Stimulated activated CD8-positive, alpha-beta memory T cell treated with anti-CD3 and anti-CD28 coated beads, Interleukin-7, amount 100 ng/mL, for 1 hour (primary cell): Measurements from ENCODE around the gene RAD9A.
A peak's percentile ranks its signal among the peaks of the same experiment; 100 is the strongest.

ENCODE experiments used
- DNase-seq, 2 donors: peaks; one replicate each; pipeline ENCODE4 v3.0.0-alpha.2; 2020; ENCODE audit warnings: low read depth in 2 of 2

The RAD9A gene

GRCh38 chr11:67374571-67375281 is 17.1 kb upstream of the RAD9A start:
- no peak for DNase-seq

GRCh38 chr11:67375320-67376055 is 16.3 kb upstream of the RAD9A start:
- DNase-seq = no peak

GRCh38 chr11:67376063-67376820 is 15.5 kb upstream of the RAD9A start:
- no peak for DNase-seq

- DNase-seq = no peak
These were observed 14.6 kb upstream of the RAD9A start for GRCh38 chr11:67376873-67377808.

DNA sequence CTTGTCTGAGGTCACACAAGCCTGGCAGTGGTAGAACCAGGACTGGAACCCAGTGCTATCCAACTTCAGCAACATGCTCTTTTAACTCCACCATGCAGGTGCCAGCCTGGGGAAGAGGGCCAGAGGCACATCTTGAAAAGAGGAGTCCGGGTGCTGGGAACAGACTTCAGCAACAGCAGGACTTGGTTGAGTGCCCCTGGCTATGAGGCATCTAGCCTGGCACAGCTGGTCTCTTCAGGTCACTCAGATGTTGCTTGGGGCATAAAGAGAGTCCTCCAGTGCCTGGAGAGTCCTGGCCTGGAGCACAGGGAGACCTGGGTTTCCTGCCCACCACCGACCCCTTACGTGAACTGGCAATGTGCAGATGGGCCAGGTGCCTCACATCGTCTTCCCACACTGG is 13.2 kb upstream of the RAD9A start:
- no peak for DNase-seq

DNA sequence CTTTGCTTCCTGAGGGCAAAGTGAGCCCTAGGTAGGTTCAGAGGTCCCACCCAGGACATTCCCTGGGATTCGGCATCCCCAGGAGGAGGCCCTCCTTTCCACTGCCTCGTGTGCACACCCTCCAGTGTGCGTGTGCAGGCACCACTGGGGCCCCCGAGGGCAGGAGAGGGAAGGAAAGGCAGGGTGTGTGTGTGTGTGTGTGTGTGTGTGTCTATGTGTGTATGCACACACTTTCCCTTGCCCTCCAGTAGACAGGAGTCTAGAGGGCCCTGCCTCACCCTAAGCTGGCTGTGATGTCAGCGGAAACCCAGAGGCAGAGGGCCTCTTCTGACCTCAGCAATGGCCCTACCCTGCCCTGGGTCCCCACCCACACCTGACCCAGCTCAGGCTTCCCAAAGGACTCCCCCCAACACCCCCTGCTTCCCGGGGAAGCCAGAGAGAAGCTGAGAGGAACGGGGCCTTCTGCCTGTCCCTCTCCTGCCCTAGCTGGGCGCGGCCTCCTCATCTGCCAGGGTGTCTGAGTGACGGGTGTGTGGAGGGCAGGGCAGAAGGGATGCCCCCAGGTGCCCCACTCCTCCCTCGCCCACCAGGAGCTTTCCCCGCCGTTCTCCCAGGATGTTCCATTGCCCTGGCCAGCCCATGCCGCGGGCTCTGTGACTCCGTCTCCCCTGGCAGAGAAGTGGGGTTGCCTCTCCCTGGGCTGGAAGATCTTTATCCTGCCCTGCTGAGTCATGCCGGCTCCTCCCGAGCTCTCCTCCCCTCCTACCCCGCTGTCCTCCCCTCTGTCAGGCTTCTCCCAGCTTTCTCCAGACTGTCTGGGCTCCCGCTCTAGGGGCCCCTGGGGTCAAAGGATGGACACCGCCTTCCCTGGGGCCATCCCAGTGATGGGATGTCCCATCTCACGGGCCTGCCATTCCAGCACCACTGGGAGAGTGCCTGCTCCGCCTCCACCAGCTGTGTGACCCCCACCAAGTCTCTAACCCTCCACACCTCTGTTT is 12.4 kb upstream of the RAD9A start:
- no peak for DNase-seq

- no peak for DNase-seq
These were observed 10.4 kb upstream of the RAD9A start for GRCh38 chr11:67381244-67381972.

GRCh38 chr11:67382276-67383136 is 9.3 kb upstream of the RAD9A start:
- peak; percentile 68 to 69 for DNase-seq

DNA sequence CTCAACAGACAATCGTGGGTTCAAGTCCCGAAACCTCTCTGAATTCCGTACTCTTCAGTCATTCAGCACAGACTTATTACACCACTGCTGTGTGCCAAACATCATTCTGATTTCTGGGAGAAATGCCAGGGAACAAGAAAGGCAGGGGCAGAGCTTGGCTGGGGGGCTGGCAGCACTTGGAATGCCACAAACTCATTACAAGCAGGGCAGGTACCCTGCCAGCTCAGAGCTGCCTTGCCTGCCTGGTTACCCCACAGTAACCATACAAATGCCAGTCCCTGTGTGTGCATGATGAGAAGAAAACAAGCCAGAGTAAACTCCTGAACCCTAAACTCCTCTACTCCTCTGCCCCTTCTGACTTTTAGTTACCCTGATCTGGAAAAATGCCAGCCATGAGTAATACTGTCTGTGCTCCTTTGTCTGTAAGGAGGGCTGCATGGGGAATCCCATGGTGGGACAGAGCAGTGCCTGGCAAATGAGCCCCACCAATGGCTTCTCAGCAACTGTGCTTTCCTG is 6.9 kb upstream of the RAD9A start:
- DNase-seq = no peak

DNA sequence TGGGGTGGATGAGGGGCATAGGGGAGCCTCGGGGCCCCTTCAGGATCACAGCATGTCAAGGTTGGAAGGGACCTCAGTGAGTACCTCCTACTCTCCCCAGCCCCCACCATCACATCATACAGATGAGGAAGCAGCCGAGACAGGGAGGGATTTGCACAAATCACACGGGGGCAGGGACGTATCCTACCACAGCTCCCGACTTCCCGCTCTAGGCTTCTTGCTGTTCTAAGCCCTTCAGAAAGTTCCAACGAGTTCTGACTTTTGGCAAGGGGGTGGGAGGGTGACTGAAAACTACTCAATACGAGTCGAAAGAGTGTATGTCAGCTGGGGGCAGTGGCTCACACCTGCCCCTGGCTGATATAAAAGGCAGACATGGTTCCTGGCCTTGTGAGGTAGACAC is 4.7 kb upstream of the RAD9A start:
- DNase-seq = no peak

GRCh38 chr11:67387518-67387917 is 4.3 kb upstream of the RAD9A start:
- no peak for DNase-seq

- DNase-seq = no peak
These were observed 2.3 kb upstream of the RAD9A start for GRCh38 chr11:67389477-67389876.

DNA sequence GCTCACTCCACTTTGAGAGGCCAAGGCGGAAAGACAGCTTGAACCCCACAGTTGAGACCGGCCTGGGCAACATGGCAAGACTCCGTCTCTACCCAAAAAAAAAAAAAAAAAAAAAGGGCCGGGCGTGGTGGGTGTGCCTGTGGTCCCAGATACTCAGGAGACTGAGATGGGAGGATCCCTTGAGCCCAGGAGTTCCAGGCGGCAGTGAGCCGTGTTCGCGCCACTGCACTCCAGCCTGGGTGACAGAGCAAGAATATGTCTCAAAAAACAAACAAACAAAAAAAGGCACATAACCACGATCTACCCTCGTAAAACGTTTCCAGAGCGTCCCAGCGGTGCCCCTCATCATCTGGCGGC is 861 bp upstream of the RAD9A start:
- no peak for DNase-seq

GRCh38 chr11:67392183-67392715 is 463 bp downstream of the RAD9A start:
- DNase-seq = no peak

- no peak for DNase-seq
These were observed 1.7 kb downstream of the RAD9A start for GRCh38 chr11:67393437-67393836.

DNA sequence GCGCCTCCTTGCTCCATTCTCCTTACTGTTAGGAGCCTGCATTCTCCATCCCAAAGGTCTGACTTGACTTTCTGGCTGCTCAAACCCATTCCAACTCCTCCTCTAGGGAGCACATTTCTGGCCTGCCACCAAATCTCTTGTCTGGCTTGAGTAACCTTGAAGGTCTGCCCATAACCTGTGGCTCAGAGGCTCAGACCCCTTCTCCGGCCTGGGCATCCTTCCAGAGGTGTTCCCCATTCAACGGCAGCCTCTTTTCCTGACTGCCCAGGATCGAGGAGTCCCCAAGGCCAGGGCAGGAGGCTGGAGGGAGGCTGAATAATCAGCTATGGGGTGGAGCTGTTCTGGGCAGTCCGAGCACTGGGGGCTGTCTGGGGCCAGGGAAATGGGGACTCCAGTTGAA is 2.2 kb downstream of the RAD9A start:
- DNase-seq = no peak

DNA sequence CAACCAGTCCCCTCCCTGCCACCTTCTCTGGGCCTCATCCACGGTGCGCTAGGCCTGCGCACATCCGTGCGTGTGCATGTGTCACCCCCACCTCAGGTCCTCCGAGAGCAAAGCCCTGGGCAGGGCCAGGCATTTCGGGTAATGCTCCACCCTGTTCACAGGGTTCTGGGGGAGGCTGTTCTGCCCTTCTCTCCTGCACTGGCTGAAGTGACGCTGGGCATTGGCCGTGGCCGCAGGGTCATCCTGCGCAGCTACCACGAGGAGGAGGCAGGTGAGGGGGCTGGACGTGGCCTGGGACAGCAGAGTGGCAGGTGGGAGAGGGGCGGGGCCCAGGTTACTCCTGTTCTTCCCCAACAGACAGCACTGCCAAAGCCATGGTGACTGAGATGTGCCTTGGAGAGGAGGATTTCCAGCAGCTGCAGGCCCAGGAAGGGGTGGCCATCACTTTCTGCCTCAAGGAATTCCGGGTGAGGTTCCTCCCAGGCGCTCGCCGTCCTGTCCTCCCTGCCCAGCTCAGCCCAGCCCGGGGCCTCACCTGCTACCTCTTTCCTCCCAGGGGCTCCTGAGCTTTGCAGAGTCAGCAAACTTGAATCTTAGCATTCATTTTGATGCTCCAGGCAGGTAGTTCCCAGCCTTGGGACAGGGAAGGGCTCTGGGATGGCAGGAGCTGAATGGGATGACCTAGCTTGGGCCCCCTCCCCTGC is 3.9 kb downstream of the RAD9A start:
- DNase-seq = no peak

DNA sequence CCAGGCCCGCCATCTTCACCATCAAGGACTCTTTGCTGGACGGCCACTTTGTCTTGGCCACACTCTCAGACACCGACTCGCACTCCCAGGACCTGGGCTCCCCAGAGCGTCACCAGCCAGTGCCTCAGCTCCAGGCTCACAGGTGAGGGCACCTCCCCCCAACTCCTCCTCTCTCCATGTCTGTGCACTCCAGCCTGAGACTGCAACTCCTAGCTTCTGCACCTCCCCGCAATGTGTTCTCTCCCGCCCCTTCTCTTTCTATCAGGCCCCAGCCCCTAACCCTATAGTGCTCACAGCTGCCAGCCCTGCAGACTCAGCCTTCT is 4.4 kb downstream of the RAD9A start:
- no peak for DNase-seq
